Measurements from ENCODE around the gene PTBP2. TPM values are rescaled to one million over a fixed set of nuclear protein-coding genes. Genes with fewer than 3 reads are reported as not detected.
"Not testable (repeated sequence)": the region's sequence is repeated elsewhere in the genome, so short reads cannot be mapped to it uniquely, and the experiment has no call there.

Gene PTBP2
- total RNA-seq, 1 donor from 2014 or later, result 17.1 TPM

- no peak for DNase-seq (ENCODE audit: low spot score)
- H3K27me3 Mint-ChIP-seq (ENCODE audit: low read depth), result no peaks in the 10 kb centered on the region
- H3K36me3 Mint-ChIP-seq (ENCODE audit: low read depth), result peaks cover 31% of the 10 kb centered on the region
- intact Hi-C loops (cut with micrococcal nuclease), result no loop called here
- no peaks in the 10 kb centered on the region for H3K4me1 Mint-ChIP-seq (ENCODE audit: low read depth)
- H3K27ac Mint-ChIP-seq, result no peak overlapping the region
- no peaks in the 10 kb centered on the region for H3K9me3 Mint-ChIP-seq
- H3K4me3 Mint-ChIP-seq (ENCODE audit: low read depth), result no peak overlapping the region
Measured at GRCh38 chr1:96792220-96792619, 70.6 kb downstream of the PTBP2 start.

GRCh38 chr1:96801696-96802095, 80.1 kb downstream of the PTBP2 start:
- H3K27me3 Mint-ChIP-seq (ENCODE audit: low read depth); H3K4me1 Mint-ChIP-seq (ENCODE audit: low read depth); H3K4me3 Mint-ChIP-seq (ENCODE audit: low read depth); intact Hi-C loops (cut with micrococcal nuclease); DNase-seq (ENCODE audit: low spot score); H3K27ac Mint-ChIP-seq; H3K9me3 Mint-ChIP-seq: not testable (repeated sequence)
- peaks cover 32% of the 10 kb centered on the region for H3K36me3 Mint-ChIP-seq (ENCODE audit: low read depth)

- no peak for DNase-seq (ENCODE audit: low spot score)
- peaks cover 43% of the 10 kb centered on the region for H3K36me3 Mint-ChIP-seq (ENCODE audit: low read depth)
- no peaks in the 10 kb centered on the region for H3K27me3 Mint-ChIP-seq (ENCODE audit: low read depth)
- intact Hi-C loops (cut with micrococcal nuclease), result no loop called here
- no peaks in the 10 kb centered on the region for H3K9me3 Mint-ChIP-seq
- H3K4me1 Mint-ChIP-seq (ENCODE audit: low read depth), result peaks cover 4% of the 10 kb centered on the region
- no peak overlapping the region for H3K4me3 Mint-ChIP-seq (ENCODE audit: low read depth)
- no peak overlapping the region for H3K27ac Mint-ChIP-seq
Measured at GRCh38 chr1:96804648-96805047, 83.1 kb downstream of the PTBP2 start.

GRCh38 chr1:96808191-96808590, 86.6 kb downstream of the PTBP2 start:
- H3K27me3 Mint-ChIP-seq (ENCODE audit: low read depth), result no peaks in the 10 kb centered on the region
- H3K4me1 Mint-ChIP-seq (ENCODE audit: low read depth), result peaks cover 3% of the 10 kb centered on the region
- H3K4me3 Mint-ChIP-seq (ENCODE audit: low read depth), result no peak overlapping the region
- DNase-seq (ENCODE audit: low spot score), result no peak
- H3K27ac Mint-ChIP-seq, result no peak overlapping the region
- intact Hi-C loops (cut with micrococcal nuclease), result no loop called here
- peaks cover 57% of the 10 kb centered on the region for H3K36me3 Mint-ChIP-seq (ENCODE audit: low read depth)
- no peaks in the 10 kb centered on the region for H3K9me3 Mint-ChIP-seq

GRCh38 chr1:96815914-96816313, 94.3 kb downstream of the PTBP2 start:
- Mint-ChIP-seq H3K4me1 (ENCODE audit: low read depth) (peaks cover 8% of the 10 kb centered on the region), H3K9me3 (no peaks in the 10 kb centered on the region), H3K27me3 (ENCODE audit: low read depth) (no peaks in the 10 kb centered on the region), H3K36me3 (ENCODE audit: low read depth) (peaks cover 54% of the 10 kb centered on the region), H3K27ac (no peak overlapping the region), H3K4me3 (ENCODE audit: low read depth) (no peak overlapping the region)
- DNase-seq (ENCODE audit: low spot score), result no peak
- intact Hi-C loops (cut with micrococcal nuclease), result no loop called here

GRCh38 chr1:96820107-96820506, 98.5 kb downstream of the PTBP2 start:
- no peak overlapping the region for H3K27ac Mint-ChIP-seq
- H3K4me3 Mint-ChIP-seq (ENCODE audit: low read depth), result no peak overlapping the region
- H3K9me3 Mint-ChIP-seq, result no peaks in the 10 kb centered on the region
- peaks cover 24% of the 10 kb centered on the region for H3K36me3 Mint-ChIP-seq (ENCODE audit: low read depth)
- H3K4me1 Mint-ChIP-seq (ENCODE audit: low read depth), result peaks cover 8% of the 10 kb centered on the region
- no peak for DNase-seq (ENCODE audit: low spot score)
- no peaks in the 10 kb centered on the region for H3K27me3 Mint-ChIP-seq (ENCODE audit: low read depth)
- intact Hi-C loops (cut with micrococcal nuclease), result no loop called here

- Mint-ChIP-seq H3K4me1 (ENCODE audit: low read depth) (peaks cover 8% of the 10 kb centered on the region), H3K27ac (no peak overlapping the region), H3K4me3 (ENCODE audit: low read depth) (no peak overlapping the region), H3K36me3 (ENCODE audit: low read depth) (peaks cover 21% of the 10 kb centered on the region), H3K27me3 (ENCODE audit: low read depth) (no peaks in the 10 kb centered on the region), H3K9me3 (no peaks in the 10 kb centered on the region)
- intact Hi-C loops (cut with micrococcal nuclease), result no loop called here
- DNase-seq (ENCODE audit: low spot score), result no peak
Measured at GRCh38 chr1:96820671-96821070, 99.1 kb downstream of the PTBP2 start.

GRCh38 chr1:96825231-96825630, 103.6 kb downstream of the PTBP2 start:
- Mint-ChIP-seq H3K9me3 (no peaks in the 10 kb centered on the region), H3K27me3 (ENCODE audit: low read depth) (no peaks in the 10 kb centered on the region), H3K4me3 (ENCODE audit: low read depth) (no peak overlapping the region), H3K36me3 (ENCODE audit: low read depth) (peaks cover 15% of the 10 kb centered on the region), H3K27ac (no peak overlapping the region), H3K4me1 (ENCODE audit: low read depth) (peaks cover 5% of the 10 kb centered on the region)
- DNase-seq (ENCODE audit: low spot score), result no peak
- intact Hi-C loops (cut with micrococcal nuclease), result no loop called here

- Mint-ChIP-seq H3K36me3 (ENCODE audit: low read depth) (peaks cover 7% of the 10 kb centered on the region), H3K4me1 (ENCODE audit: low read depth) (no peaks in the 10 kb centered on the region), H3K27me3 (ENCODE audit: low read depth) (no peaks in the 10 kb centered on the region), H3K9me3 (no peaks in the 10 kb centered on the region), H3K27ac (no peak overlapping the region), H3K4me3 (ENCODE audit: low read depth) (no peak overlapping the region)
- intact Hi-C loops (cut with micrococcal nuclease), result no loop called here
- DNase-seq (ENCODE audit: low spot score), result no peak
Measured at GRCh38 chr1:96825950-96826576, 104.5 kb downstream of the PTBP2 start.

GRCh38 chr1:96833376-96833775, 111.8 kb downstream of the PTBP2 start:
- Mint-ChIP-seq H3K9me3 (no peaks in the 10 kb centered on the region), H3K4me1 (ENCODE audit: low read depth) (no peaks in the 10 kb centered on the region), H3K4me3 (ENCODE audit: low read depth) (no peak overlapping the region), H3K36me3 (ENCODE audit: low read depth) (no peaks in the 10 kb centered on the region), H3K27ac (no peak overlapping the region), H3K27me3 (ENCODE audit: low read depth) (no peaks in the 10 kb centered on the region)
- no peak for DNase-seq (ENCODE audit: low spot score)
- intact Hi-C loops (cut with micrococcal nuclease), result no loop called here

- intact Hi-C loops (cut with micrococcal nuclease), result no loop called here
- no peaks in the 10 kb centered on the region for H3K9me3 Mint-ChIP-seq
- H3K4me1 Mint-ChIP-seq (ENCODE audit: low read depth), result no peaks in the 10 kb centered on the region
Measured at GRCh38 chr1:96834986-96835385, 113.4 kb downstream of the PTBP2 start.

GRCh38 chr1:96837057-96837780, 115.6 kb downstream of the PTBP2 start:
- DNase-seq (ENCODE audit: low spot score), result no peak
- Mint-ChIP-seq H3K27ac (no peak overlapping the region), H3K27me3 (ENCODE audit: low read depth) (no peaks in the 10 kb centered on the region)

More at GRCh38 chr1:96834986-96835385, 113.4 kb downstream of the PTBP2 start:
- H3K36me3 Mint-ChIP-seq (ENCODE audit: low read depth), result no peaks in the 10 kb centered on the region
- no peaks in the 10 kb centered on the region for H3K27me3 Mint-ChIP-seq (ENCODE audit: low read depth)
- H3K4me3 Mint-ChIP-seq (ENCODE audit: low read depth), result no peak overlapping the region
- H3K27ac Mint-ChIP-seq, result no peak overlapping the region
- DNase-seq (ENCODE audit: low spot score), result no peak

GRCh38 chr1:96837781-96838216, 116.2 kb downstream of the PTBP2 start:
- no peak for DNase-seq (ENCODE audit: low spot score)
- Mint-ChIP-seq H3K27ac (no peak overlapping the region), H3K9me3 (no peaks in the 10 kb centered on the region), H3K4me3 (ENCODE audit: low read depth) (no peak overlapping the region), H3K4me1 (ENCODE audit: low read depth) (no peaks in the 10 kb centered on the region), H3K36me3 (ENCODE audit: low read depth) (no peaks in the 10 kb centered on the region), H3K27me3 (ENCODE audit: low read depth) (no peaks in the 10 kb centered on the region)
- intact Hi-C loops (cut with micrococcal nuclease), result no loop called here

More at GRCh38 chr1:96837057-96837780, 115.6 kb downstream of the PTBP2 start:
- intact Hi-C loops (cut with micrococcal nuclease), result no loop called here
- Mint-ChIP-seq H3K4me1 (ENCODE audit: low read depth) (no peaks in the 10 kb centered on the region), H3K9me3 (no peaks in the 10 kb centered on the region), H3K36me3 (ENCODE audit: low read depth) (no peaks in the 10 kb centered on the region), H3K4me3 (ENCODE audit: low read depth) (no peak overlapping the region)
